IMR-90 (cell line): ENCODE measurements around the gene PTPRN2. TPM values are rescaled to one million over a fixed set of nuclear protein-coding genes. Genes with fewer than 3 reads are reported as not detected.

Experiments
- ATAC-seq: fragments of 200-7000 bp; cut with Tn5 transposase; 2 replicates; pipeline ENCODE4 v1.9.1; 2020; ENCODE audit warnings: low read depth, mild to moderate bottlenecking, moderate library complexity
- BruUV-seq: library from RNA; stranded (reverse); fragments of 400-500 nt; replicated peaks from 2 replicates; lab custom pipeline; 2021; lab: Mats Ljungman, UMichigan
- CTCF ChIA-PET: fragments of 300-600 bp; formaldehyde crosslinking; extraction: SDS; loops from one replicate; lab custom pipeline; 2021; ENCODE audit warnings: antibody characterized with exemption; lab: Yijun Ruan, JAX
- POLR2A ChIA-PET: fragments of 300-600 bp; sonication (Branson Sonifier 250); formaldehyde crosslinking; loops from one replicate; lab custom pipeline; 2022; ENCODE audit warnings: antibody characterized with exemption; ENCODE audit not compliant: unreplicated experiment; lab: Charles Lee
- DNase-seq: peaks from one replicate; pipeline ENCODE4 v3.0.0; 2013
- H2AFZ ChIP-seq: replicated peaks from 2 replicates; pipeline ENCODE3; 2013; ENCODE audit warnings: low read length, mild to moderate bottlenecking; ENCODE audit not compliant: poor library complexity
- H2AK5ac ChIP-seq: 2 replicates; pipeline ENCODE4 v1.6.1; 2013; ENCODE audit warnings: low read depth, low read length, inconsistent platforms
- H2AK9ac ChIP-seq: replicated peaks from 2 replicates; pipeline ENCODE3; 2013; ENCODE audit warnings: mild to moderate bottlenecking, low read depth, low read length, moderate library complexity; ENCODE audit not compliant: poor library complexity
- H2BK120ac ChIP-seq: 2 replicates; pipeline ENCODE4 v1.6.1; 2013; ENCODE audit warnings: low read depth, low read length, inconsistent platforms
- H2BK15ac ChIP-seq: 3 replicates; pipeline ENCODE4 v1.6.1; 2013; ENCODE audit warnings: low read depth, low read length, inconsistent platforms
- H2BK20ac ChIP-seq: 2 replicates; pipeline ENCODE4 v1.6.1; 2013; ENCODE audit warnings: low read depth, mild to moderate bottlenecking, inconsistent platforms, low read length, moderate library complexity
- H2BK5ac ChIP-seq: 2 replicates; pipeline ENCODE4 v1.6.1; 2013; ENCODE audit warnings: mild to moderate bottlenecking, low read depth, low read length, inconsistent platforms; ENCODE audit not compliant: poor library complexity, severe bottlenecking
- H3K14ac ChIP-seq: replicated peaks from 2 replicates; pipeline ENCODE4 v1.6.1; 2013; ENCODE audit warnings: low read depth, low read length, inconsistent platforms
- H3K18ac ChIP-seq: 2 replicates; pipeline ENCODE4 v1.6.1; 2013; ENCODE audit warnings: low read depth, low read length, control low read depth
- H3K23ac ChIP-seq: 2 replicates; pipeline ENCODE4 v1.6.1; 2013; ENCODE audit warnings: low read depth, low read length, inconsistent platforms
- H3K27ac ChIP-seq: 2 replicates; pipeline ENCODE4 v1.5.1; 2013; ENCODE audit warnings: mild to moderate bottlenecking, control low read depth, low read length; ENCODE audit not compliant: insufficient read depth
- H3K27me3 ChIP-seq: 2 replicates; pipeline ENCODE4 v1.6.1; 2013; ENCODE audit warnings: low read length; ENCODE audit not compliant: control insufficient read depth, insufficient read depth
- H3K36me3 ChIP-seq: 2 replicates; pipeline ENCODE4 v1.6.1; 2013; ENCODE audit warnings: low read length, mixed read lengths; ENCODE audit not compliant: control insufficient read depth, insufficient read depth
- H3K4ac ChIP-seq: 2 replicates; pipeline ENCODE4 v1.6.1; 2013; ENCODE audit warnings: low read depth, low read length, inconsistent platforms
- H3K4me1 ChIP-seq: 2 replicates; pipeline ENCODE4 v1.6.1; 2013; ENCODE audit warnings: low read length, mixed read lengths; ENCODE audit not compliant: control insufficient read depth, insufficient read depth
- H3K4me2 ChIP-seq: 2 replicates; pipeline ENCODE4 v1.6.1; 2013; ENCODE audit warnings: low read depth, mild to moderate bottlenecking, control low read depth, low read length, moderate library complexity
- H3K4me3 ChIP-seq: 2 replicates; pipeline ENCODE4 v1.5.1; 2013; ENCODE audit warnings: low read depth, mild to moderate bottlenecking, control low read depth, low read length, moderate library complexity; ENCODE audit not compliant: insufficient read depth
- H3K56ac ChIP-seq: 2 replicates; pipeline ENCODE4 v1.6.1; 2013; ENCODE audit warnings: low read length, inconsistent platforms; ENCODE audit not compliant: insufficient read depth; ENCODE audit errors: extremely low read depth
- H3K79me1 ChIP-seq, 2 experiments: 2 replicates each; pipeline ENCODE4 v1.6.1; 2013; ENCODE audit warnings: low read length in 2 of 2, inconsistent platforms in 1 of 2, low read depth in 1 of 2
- H3K9ac ChIP-seq: 2 replicates; pipeline ENCODE4 v1.6.1; 2013; ENCODE audit warnings: low read depth, low read length, control low read depth
- H3K9me1 ChIP-seq: 2 replicates; pipeline ENCODE4 v1.6.1; 2013; ENCODE audit warnings: low read length, inconsistent platforms; ENCODE audit not compliant: insufficient read depth
- H3K9me3 ChIP-seq: 2 replicates; pipeline ENCODE4 v1.6.1; 2013; ENCODE audit warnings: low read length; ENCODE audit not compliant: control insufficient read depth, insufficient read depth
- H4K20me1 ChIP-seq: 2 replicates; pipeline ENCODE4 v1.6.1; 2013; ENCODE audit warnings: low read length, inconsistent platforms; ENCODE audit not compliant: insufficient read depth
- H4K5ac ChIP-seq: 2 replicates; pipeline ENCODE4 v1.6.1; 2013; ENCODE audit warnings: mild to moderate bottlenecking, low read depth, low read length, control low read depth
- H4K8ac ChIP-seq, 2 experiments: 2 replicates each; pipeline ENCODE4 v1.6.1; 2013; ENCODE audit warnings: low read depth in 2 of 2, low read length in 2 of 2, control low read depth in 1 of 2, inconsistent platforms in 1 of 2
- H4K91ac ChIP-seq: 2 replicates; pipeline ENCODE4 v1.6.1; 2013; ENCODE audit warnings: low read depth, low read length, inconsistent platforms; ENCODE audit not compliant: insufficient read depth
- BHLHE40 ChIP-seq: fragments of 150-350 bp; IDR thresholded peaks from 2 replicates; pipeline ENCODE4 v1.6.1; 2016; ENCODE audit warnings: mild to moderate bottlenecking, low read depth, low read length
- CEBPB ChIP-seq: IDR thresholded peaks from 2 replicates; pipeline ENCODE4 v1.6.1; 2012; ENCODE audit warnings: low read depth, low read length, improper control_type of control experiment
- CHD1 ChIP-seq: IDR thresholded peaks from 2 replicates; pipeline ENCODE4 v1.6.1; 2012; ENCODE audit warnings: low read depth, low read length, improper control_type of control experiment
- FOS ChIP-seq: fragments of 150-350 bp; IDR thresholded peaks from 2 replicates; pipeline ENCODE4 v1.6.1; 2016; ENCODE audit warnings: low read depth, low read length
- MAFK ChIP-seq: IDR thresholded peaks from 2 replicates; pipeline ENCODE4 v1.6.1; 2012; ENCODE audit warnings: low read depth, low read length, improper control_type of control experiment
- MXI1 ChIP-seq: IDR thresholded peaks from 2 replicates; pipeline ENCODE4 v1.6.1; 2012; ENCODE audit warnings: low read depth, mild to moderate bottlenecking, low read length, moderate library complexity, borderline replicate concordance
- POLR2A ChIP-seq: IDR thresholded peaks from 2 replicates; pipeline ENCODE4 v1.6.1; 2012; ENCODE audit warnings: mild to moderate bottlenecking, low read depth, low read length
- RAD21 ChIP-seq: IDR thresholded peaks from 2 replicates; pipeline ENCODE4 v1.6.1; 2012; ENCODE audit warnings: low read length, improper control_type of control experiment
- SMC3 ChIP-seq: fragments of 150-350 bp; IDR thresholded peaks from 2 replicates; pipeline ENCODE4 v1.6.1; 2016; ENCODE audit warnings: low read depth, mild to moderate bottlenecking, antibody characterized with exemption, low read length, moderate library complexity
- WGBS, 2 experiments: methylation state at CpG; one replicate each; pipeline versions ENCODE4 v1.1.5 to v1.1.7; 2013; ENCODE audit warnings: missing lambda C conversion rate in 2 of 2; ENCODE audit not compliant: insufficient read length in 1 of 2; ENCODE audit errors: extremely low coverage in 2 of 2; 5-methylcytosine and 5-hydroxymethylcytosine counted together
- dilution Hi-C: fragments of 300-500 bp; cut with HindIII; formaldehyde crosslinking; loops from one replicate; pipeline ENCODE4 v1.14.3; 2018; ENCODE audit warnings: low sequenced_read_pairs; ENCODE audit not compliant: unreplicated experiment
- in situ Hi-C: fragments of 300-500 bp; cut with MboI; formaldehyde crosslinking; loops from 3 replicates; pipeline ENCODE4 v1.14.3; 2019; ENCODE audit warnings: low sequenced_read_pairs, inconsistent platforms, mixed read lengths
- intact Hi-C: fragments of 100-400 bp; cut with micrococcal nuclease; formaldehyde crosslinking; loops from 2 replicates; pipeline ENCODE4 v1.10.0; 2022
- polyA plus RNA-seq, 3 experiments: library from polyadenylated mRNA; depleted of rRNA; stranded (reverse); fragments of >200 nt; gene quantifications; 2 replicates each; pipeline ENCODE4 v1.2.3, GENCODE V29; 2012; ENCODE audit warnings: low replicate concordance in 1 of 3
- total RNA-seq: library from RNA; depleted of rRNA; stranded (reverse); fragments of >200 nt; gene quantifications from 2 replicates; pipeline ENCODE4 v1.2.3, GENCODE V29; 2012
- TF ChIP-seq, protein P1 (sequence below): conservative IDR thresholded peaks from 2 replicates; pipeline ENCODE4 v1.5.1; 2012; ENCODE audit warnings: mild to moderate bottlenecking, low read depth, low read length, improper control_type of control experiment
- TF ChIP-seq, protein P2 (sequence below): fragments of 150-350 bp; IDR thresholded peaks from 2 replicates; pipeline ENCODE4 v1.6.1; 2016; ENCODE audit warnings: low read depth, mild to moderate bottlenecking, low read length, moderate library complexity, borderline replicate concordance

Gene PTPRN2
- total and polyA plus RNA-seq, 2 of the 4 experiments (the other 2 are of a cell fraction): 0.03 TPM; not detected in 1

DNA sequence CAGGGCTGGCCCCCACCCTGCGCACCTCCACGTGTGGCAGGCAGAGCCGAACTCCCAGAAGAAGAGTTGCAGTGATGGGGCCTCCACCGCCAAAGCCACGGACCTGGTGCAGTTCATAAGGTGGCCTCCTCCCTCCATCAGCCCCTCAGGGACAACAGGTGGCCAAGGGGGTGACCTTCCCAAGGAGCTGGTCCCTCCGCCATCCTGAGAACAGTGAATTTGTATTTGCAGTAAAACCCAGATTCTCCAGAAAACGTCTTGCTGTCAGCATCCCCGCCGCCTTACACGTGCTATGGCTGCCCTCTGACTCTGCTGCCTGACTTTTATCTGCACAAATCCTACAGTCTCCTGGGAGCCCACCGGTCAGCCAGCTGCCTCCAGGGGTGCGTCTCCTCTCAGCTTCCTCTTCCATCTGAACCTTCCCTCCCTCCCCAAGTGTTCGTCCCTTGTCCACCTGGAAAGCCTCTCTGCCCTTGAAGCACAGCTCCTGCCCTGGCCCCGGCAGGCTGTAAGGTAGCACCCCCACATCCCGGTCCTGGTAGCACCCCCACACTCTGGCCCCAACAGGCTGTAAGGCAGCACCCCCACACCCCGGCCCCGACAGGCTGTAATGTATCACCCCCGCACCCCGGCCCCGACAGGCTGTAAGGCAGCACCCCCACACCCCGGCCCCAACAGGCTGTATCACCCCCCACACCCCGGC is 311.8 kb downstream of the PTPRN2 start:
- ChIA-PET CTCF (no interaction called here), POLR2A (no interaction called here)
- H4K8ac ChIP-seq: no peak overlapping the region
- peaks cover 58% of the 10 kb centered on the region for H3K9me3 ChIP-seq
- no peaks in the 10 kb centered on the region for H3K4me1 ChIP-seq
- H2AK5ac ChIP-seq: no peak overlapping the region
- TF ChIP-seq, protein P1, sequence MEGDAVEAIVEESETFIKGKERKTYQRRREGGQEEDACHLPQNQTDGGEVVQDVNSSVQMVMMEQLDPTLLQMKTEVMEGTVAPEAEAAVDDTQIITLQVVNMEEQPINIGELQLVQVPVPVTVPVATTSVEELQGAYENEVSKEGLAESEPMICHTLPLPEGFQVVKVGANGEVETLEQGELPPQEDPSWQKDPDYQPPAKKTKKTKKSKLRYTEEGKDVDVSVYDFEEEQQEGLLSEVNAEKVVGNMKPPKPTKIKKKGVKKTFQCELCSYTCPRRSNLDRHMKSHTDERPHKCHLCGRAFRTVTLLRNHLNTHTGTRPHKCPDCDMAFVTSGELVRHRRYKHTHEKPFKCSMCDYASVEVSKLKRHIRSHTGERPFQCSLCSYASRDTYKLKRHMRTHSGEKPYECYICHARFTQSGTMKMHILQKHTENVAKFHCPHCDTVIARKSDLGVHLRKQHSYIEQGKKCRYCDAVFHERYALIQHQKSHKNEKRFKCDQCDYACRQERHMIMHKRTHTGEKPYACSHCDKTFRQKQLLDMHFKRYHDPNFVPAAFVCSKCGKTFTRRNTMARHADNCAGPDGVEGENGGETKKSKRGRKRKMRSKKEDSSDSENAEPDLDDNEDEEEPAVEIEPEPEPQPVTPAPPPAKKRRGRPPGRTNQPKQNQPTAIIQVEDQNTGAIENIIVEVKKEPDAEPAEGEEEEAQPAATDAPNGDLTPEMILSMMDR: no peak
- no peak for TF ChIP-seq CEBPB
- no peak for TF ChIP-seq MAFK
- no peak for TF ChIP-seq BHLHE40
- TF ChIP-seq SMC3: no peak
- no peak for TF ChIP-seq MXI1
- TF ChIP-seq CHD1: no peak
- no peak for TF ChIP-seq POLR2A
- no peak for TF ChIP-seq FOS
- TF ChIP-seq, protein P2, sequence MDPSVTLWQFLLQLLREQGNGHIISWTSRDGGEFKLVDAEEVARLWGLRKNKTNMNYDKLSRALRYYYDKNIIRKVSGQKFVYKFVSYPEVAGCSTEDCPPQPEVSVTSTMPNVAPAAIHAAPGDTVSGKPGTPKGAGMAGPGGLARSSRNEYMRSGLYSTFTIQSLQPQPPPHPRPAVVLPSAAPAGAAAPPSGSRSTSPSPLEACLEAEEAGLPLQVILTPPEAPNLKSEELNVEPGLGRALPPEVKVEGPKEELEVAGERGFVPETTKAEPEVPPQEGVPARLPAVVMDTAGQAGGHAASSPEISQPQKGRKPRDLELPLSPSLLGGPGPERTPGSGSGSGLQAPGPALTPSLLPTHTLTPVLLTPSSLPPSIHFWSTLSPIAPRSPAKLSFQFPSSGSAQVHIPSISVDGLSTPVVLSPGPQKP: no peak
- TF ChIP-seq RAD21: no peak
- no peak overlapping the region for H3K18ac ChIP-seq
- no peak overlapping the region for H3K4me3 ChIP-seq
- H3K56ac ChIP-seq: no peak overlapping the region
- no peak for DNase-seq
- no peak overlapping the region for H4K91ac ChIP-seq
- no peaks in the 10 kb centered on the region for H3K27me3 ChIP-seq
- BruUV-seq: no TSS peak
- no peak overlapping the region for H2BK15ac ChIP-seq
- no peaks in the 10 kb centered on the region for H3K9me1 ChIP-seq
- H3K23ac ChIP-seq: no peak overlapping the region
- no peak overlapping the region for H3K9ac ChIP-seq
- dilution Hi-C loops: no loop called here
- H3K36me3 ChIP-seq: no peaks in the 10 kb centered on the region
- H3K4me2 ChIP-seq: no peak overlapping the region
- no peak overlapping the region for H2BK5ac ChIP-seq
- no peaks in the 10 kb centered on the region for H3K79me1 ChIP-seq
- H2BK20ac ChIP-seq: no peak overlapping the region
- ATAC-seq: no peak
- no peak overlapping the region for H3K4ac ChIP-seq
- in situ Hi-C loops: no loop called here
- 61% methylated on average over 5 of the region's 22 CpGs; no CpG with 5 or more reads in 1 of the 2 experiments for WGBS, 2 experiments
- no peaks in the 10 kb centered on the region for H4K20me1 ChIP-seq
- H2BK120ac ChIP-seq: no peak overlapping the region
- intact Hi-C loops: no loop called here
- H2AFZ ChIP-seq: no peak overlapping the region
- no peak overlapping the region for H3K27ac ChIP-seq
- H3K14ac ChIP-seq: no peak overlapping the region
- no peak overlapping the region for H4K5ac ChIP-seq
- no peak overlapping the region for H2AK9ac ChIP-seq
